CD4-positive, CD25-positive, alpha-beta regulatory T cell (primary cell): Measurements from ENCODE around the gene TM4SF20. TPM values are rescaled to one million over a fixed set of nuclear protein-coding genes. Genes with fewer than 3 reads are reported as not detected.

Experiments
- ATAC-seq, 2 donors: fragments of 150-1000 bp; cut with Tn5 transposase; one replicate each; pipeline ENCODE4 v1.10.0; 2021; ENCODE audit warnings: low read depth in 2 of 2, moderate number of reproducible peaks in 2 of 2, moderate library complexity in 1 of 2
- DNase-seq, 3 donors: peaks; one replicate each; pipeline versions ENCODE4 v3.0.0 to v3.0.0-alpha.2; 2012 to 2022; ENCODE audit warnings: mixed read lengths in 1 of 3
- H3K27ac ChIP-seq: one replicate; pipeline ENCODE4 v1.7.0; 2013; ENCODE audit warnings: mild to moderate bottlenecking, low read length; ENCODE audit not compliant: insufficient read depth, poor library complexity, severe bottlenecking
- H3K27me3 ChIP-seq: one replicate; pipeline ENCODE4 v1.7.0; 2013; ENCODE audit warnings: low read length; ENCODE audit not compliant: control insufficient read depth, insufficient read depth
- H3K36me3 ChIP-seq: one replicate; pipeline ENCODE4 v1.7.0; 2013; ENCODE audit warnings: mild to moderate bottlenecking, low read length, moderate library complexity; ENCODE audit not compliant: control insufficient read depth, insufficient read depth
- H3K4me1 ChIP-seq: 2 replicates; pipeline ENCODE4 v1.7.0; 2013; ENCODE audit warnings: mild to moderate bottlenecking, low read length; ENCODE audit not compliant: insufficient read depth, control insufficient read depth, poor library complexity, severe bottlenecking
- H3K4me3 ChIP-seq: one replicate; pipeline ENCODE4 v1.7.0; 2013; ENCODE audit warnings: low read depth, mild to moderate bottlenecking, low read length, moderate library complexity
- H3K9me3 ChIP-seq, 2 experiments: 1 replicate in 1 of 2; 2 replicates in 1 of 2; pipeline ENCODE4 v1.7.0; 2013; ENCODE audit warnings: low read length in 2 of 2, mild to moderate bottlenecking in 1 of 2, moderate library complexity in 1 of 2; ENCODE audit not compliant: control insufficient read depth in 2 of 2
- H3K27ac Mint-ChIP-seq, 3 donors: one replicate each; pipeline ENCODE4 v1.8.0; 2020 to 2022; ENCODE audit warnings: mild to moderate bottlenecking in 3 of 3, mixed read lengths in 3 of 3, moderate library complexity in 2 of 3
- H3K27me3 Mint-ChIP-seq: one replicate; pipeline ENCODE4 v1.8.0; 2022; ENCODE audit warnings: mild to moderate bottlenecking, mixed read lengths
- H3K36me3 Mint-ChIP-seq: one replicate; pipeline ENCODE4 v1.8.0; 2020; ENCODE audit warnings: mixed read lengths
- H3K4me1 Mint-ChIP-seq, 4 donors: one replicate each; pipeline ENCODE4 v1.8.0; 2020 to 2022; ENCODE audit warnings: mixed read lengths in 4 of 4, mild to moderate bottlenecking in 1 of 4
- H3K4me3 Mint-ChIP-seq, 4 donors: one replicate each; pipeline ENCODE4 v1.8.0; 2020 to 2022; ENCODE audit warnings: mild to moderate bottlenecking in 4 of 4, mixed read lengths in 4 of 4, moderate library complexity in 3 of 4
- H3K9me3 Mint-ChIP-seq, 7 donors: one replicate each; pipeline ENCODE4 v1.8.0; 2020 to 2022; ENCODE audit warnings: mixed read lengths in 7 of 7, mild to moderate bottlenecking in 3 of 7, moderate library complexity in 2 of 7
- polyA plus RNA-seq, 4 donors: library from polyadenylated mRNA; unstranded; fragments of 300-500 nt; fragmentation: Illumina TruSeq; gene quantifications; one replicate each; pipeline ENCODE4 v1.2.3, GENCODE V29; 2021
- total RNA-seq: library from RNA; stranded (reverse); gene quantifications from one replicate; pipeline ENCODE4 v1.2.3, GENCODE V29; 2022

Gene TM4SF20
- total and polyA plus RNA-seq, 5 donors from 2014 or later, result not detected

GRCh38 chr2:227406177-227407031 lies 27.3 kb upstream of the TM4SF20 start:
- Histone ChIP-seq H3K4me3 (no peak overlapping the region), H3K4me1 (peaks cover 1% of the 10 kb centered on the region), H3K36me3 (no peaks in the 10 kb centered on the region), H3K27me3 (no peaks in the 10 kb centered on the region), H3K27ac (no peak overlapping the region), H3K9me3 (no peaks in the 10 kb centered on the region)
- peak overlapping the region in 2 of 3 donors; percentile 22 to 33 for H3K27ac Mint-ChIP-seq
- ATAC-seq (no peak), DNase-seq (peak in 1 of 3 donors; percentile 20)
- no peak overlapping the region for H3K4me3 Mint-ChIP-seq
- H3K9me3 Mint-ChIP-seq, result peaks cover 0 to 2% (median 0%) of the 10 kb centered on the region in 7 donors
- no peaks in the 10 kb centered on the region for H3K36me3 Mint-ChIP-seq
- H3K4me1 Mint-ChIP-seq, result peaks cover 0 to 20% (median 8%) of the 10 kb centered on the region in 4 donors
- H3K27me3 Mint-ChIP-seq, result no peaks in the 10 kb centered on the region

DNA sequence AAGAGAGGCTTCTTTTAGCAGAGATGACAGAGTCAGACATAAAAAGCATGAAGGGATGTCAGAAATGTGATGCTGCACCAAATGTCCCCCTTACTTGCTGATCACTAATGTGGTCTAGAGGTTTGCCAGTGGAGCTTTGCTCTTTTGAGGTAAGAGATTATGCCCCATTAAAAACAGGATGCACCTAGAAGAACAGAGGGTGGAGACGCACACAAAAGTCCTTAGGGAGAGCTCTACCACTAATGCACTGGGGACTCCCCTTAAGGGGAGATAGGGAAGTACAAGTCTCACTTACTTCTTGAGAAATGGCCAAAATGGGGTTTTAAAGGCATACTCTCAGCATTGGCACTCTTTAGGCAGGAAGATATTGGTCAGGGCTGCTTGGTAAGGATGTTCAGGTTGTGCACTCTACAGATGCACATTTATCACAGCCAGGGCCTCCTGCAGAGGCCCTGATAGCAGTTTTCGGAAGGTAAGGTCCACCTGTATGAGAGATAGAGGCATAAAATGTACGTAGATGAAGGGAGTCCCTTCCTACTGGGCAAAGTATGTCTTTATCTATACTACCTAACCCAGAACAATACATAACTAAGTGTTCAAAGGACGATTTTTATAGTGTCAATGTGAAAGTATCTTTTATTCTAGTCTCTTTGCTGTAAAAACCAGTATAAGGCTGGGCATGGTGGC lies 25.6 kb upstream of the TM4SF20 start:
- peak overlapping the region in 1 of 3 donors; percentile 72 for H3K27ac Mint-ChIP-seq
- ATAC-seq, result no peak
- H3K9me3 ChIP-seq, result no peaks in the 10 kb centered on the region
- H3K27me3 ChIP-seq, result no peaks in the 10 kb centered on the region
- DNase-seq, result peak in 1 of 3 donors; percentile 9
- H3K36me3 Mint-ChIP-seq, result no peaks in the 10 kb centered on the region
- no peak overlapping the region for H3K27ac ChIP-seq
- H3K4me3 Mint-ChIP-seq, result no peak overlapping the region
- H3K9me3 Mint-ChIP-seq, result peaks cover 0 to 2% (median 0%) of the 10 kb centered on the region in 7 donors
- no peaks in the 10 kb centered on the region for H3K4me1 ChIP-seq
- H3K4me1 Mint-ChIP-seq, result peaks cover 0 to 11% (median 2%) of the 10 kb centered on the region in 4 donors
- H3K4me3 ChIP-seq, result no peak overlapping the region
- H3K36me3 ChIP-seq, result no peaks in the 10 kb centered on the region
- no peaks in the 10 kb centered on the region for H3K27me3 Mint-ChIP-seq

DNA sequence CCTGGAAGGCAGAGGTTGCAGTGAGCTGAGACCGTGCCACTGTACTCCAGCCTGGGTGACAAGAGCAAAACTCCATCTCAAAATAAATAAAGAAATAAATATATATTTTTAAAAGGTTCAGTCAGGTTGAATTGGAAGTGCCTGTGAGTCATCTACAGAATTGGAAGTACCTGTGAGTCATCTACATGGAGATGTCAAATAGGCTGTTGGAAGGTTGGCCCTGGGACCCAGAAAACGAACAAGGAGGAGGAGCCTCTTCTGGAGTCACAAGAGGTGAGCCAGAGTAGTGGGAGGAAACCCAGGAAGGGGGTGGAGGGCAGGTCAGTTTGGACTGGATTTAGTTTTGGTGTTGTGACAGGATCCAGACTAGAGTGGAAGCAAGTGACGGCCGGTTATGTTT lies 23.9 kb upstream of the TM4SF20 start:
- no peak overlapping the region for H3K4me3 ChIP-seq
- Mint-ChIP-seq H3K4me3 (no peak overlapping the region), H3K36me3 (no peaks in the 10 kb centered on the region), H3K4me1 (peaks cover 0 to 11% (median 3%) of the 10 kb centered on the region in 4 donors), H3K9me3 (peaks cover 0 to 2% (median 0%) of the 10 kb centered on the region in 7 donors), H3K27ac (no peak overlapping the region), H3K27me3 (no peaks in the 10 kb centered on the region)
- ATAC-seq, result no peak
- DNase-seq, result no peak
- H3K9me3 ChIP-seq, result no peaks in the 10 kb centered on the region
- H3K36me3 ChIP-seq, result no peaks in the 10 kb centered on the region
- no peaks in the 10 kb centered on the region for H3K27me3 ChIP-seq
- H3K27ac ChIP-seq, result no peak overlapping the region
- H3K4me1 ChIP-seq, result no peaks in the 10 kb centered on the region

GRCh38 chr2:227402321-227402720 lies 23.2 kb upstream of the TM4SF20 start:
- no peaks in the 10 kb centered on the region for H3K36me3 Mint-ChIP-seq
- H3K4me1 Mint-ChIP-seq, result peaks cover 0 to 15% (median 5%) of the 10 kb centered on the region in 4 donors

DNA sequence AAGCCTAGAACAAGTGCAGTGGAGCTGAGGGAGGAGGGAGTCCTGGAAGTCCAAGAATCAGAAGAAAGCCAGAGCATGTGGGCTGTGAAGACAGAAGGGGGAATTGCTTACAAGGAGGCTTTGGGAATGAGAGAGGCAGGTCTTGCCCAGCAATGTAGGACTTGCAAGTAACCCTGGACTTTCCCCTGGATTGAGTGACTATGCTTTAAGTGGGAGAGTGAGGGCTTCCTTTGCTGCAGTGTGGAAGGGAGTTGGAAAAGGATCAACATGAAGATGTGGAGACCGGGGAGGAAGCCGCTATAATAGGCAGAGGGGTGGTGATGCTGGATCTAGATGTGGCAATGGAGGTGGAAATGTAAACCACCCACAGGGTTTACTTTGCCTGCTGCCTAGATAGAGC lies 22.4 kb upstream of the TM4SF20 start:
- Histone ChIP-seq H3K27me3 (no peaks in the 10 kb centered on the region), H3K9me3 (no peaks in the 10 kb centered on the region), H3K4me3 (no peak overlapping the region), H3K4me1 (no peaks in the 10 kb centered on the region), H3K27ac (no peak overlapping the region), H3K36me3 (no peaks in the 10 kb centered on the region)
- no peak for DNase-seq
- Mint-ChIP-seq H3K4me1 (peaks cover 0 to 15% (median 5%) of the 10 kb centered on the region in 4 donors), H3K36me3 (no peaks in the 10 kb centered on the region), H3K27ac (no peak overlapping the region), H3K9me3 (peaks cover 0 to 2% (median 0%) of the 10 kb centered on the region in 7 donors), H3K4me3 (no peak overlapping the region), H3K27me3 (no peaks in the 10 kb centered on the region)
- ATAC-seq, result no peak

More at GRCh38 chr2:227402321-227402720, 23.2 kb upstream of the TM4SF20 start:
- H3K27me3 Mint-ChIP-seq, result no peaks in the 10 kb centered on the region
- ATAC-seq (no peak), DNase-seq (no peak)
- H3K27ac Mint-ChIP-seq, result peak overlapping the region in 1 of 3 donors; percentile 18
- Histone ChIP-seq H3K27me3 (no peaks in the 10 kb centered on the region), H3K36me3 (no peaks in the 10 kb centered on the region), H3K4me1 (no peaks in the 10 kb centered on the region), H3K4me3 (no peak overlapping the region), H3K27ac (no peak overlapping the region), H3K9me3 (no peaks in the 10 kb centered on the region)
- peaks cover 0 to 2% (median 0%) of the 10 kb centered on the region in 7 donors for H3K9me3 Mint-ChIP-seq
- H3K4me3 Mint-ChIP-seq, result no peak overlapping the region

DNA sequence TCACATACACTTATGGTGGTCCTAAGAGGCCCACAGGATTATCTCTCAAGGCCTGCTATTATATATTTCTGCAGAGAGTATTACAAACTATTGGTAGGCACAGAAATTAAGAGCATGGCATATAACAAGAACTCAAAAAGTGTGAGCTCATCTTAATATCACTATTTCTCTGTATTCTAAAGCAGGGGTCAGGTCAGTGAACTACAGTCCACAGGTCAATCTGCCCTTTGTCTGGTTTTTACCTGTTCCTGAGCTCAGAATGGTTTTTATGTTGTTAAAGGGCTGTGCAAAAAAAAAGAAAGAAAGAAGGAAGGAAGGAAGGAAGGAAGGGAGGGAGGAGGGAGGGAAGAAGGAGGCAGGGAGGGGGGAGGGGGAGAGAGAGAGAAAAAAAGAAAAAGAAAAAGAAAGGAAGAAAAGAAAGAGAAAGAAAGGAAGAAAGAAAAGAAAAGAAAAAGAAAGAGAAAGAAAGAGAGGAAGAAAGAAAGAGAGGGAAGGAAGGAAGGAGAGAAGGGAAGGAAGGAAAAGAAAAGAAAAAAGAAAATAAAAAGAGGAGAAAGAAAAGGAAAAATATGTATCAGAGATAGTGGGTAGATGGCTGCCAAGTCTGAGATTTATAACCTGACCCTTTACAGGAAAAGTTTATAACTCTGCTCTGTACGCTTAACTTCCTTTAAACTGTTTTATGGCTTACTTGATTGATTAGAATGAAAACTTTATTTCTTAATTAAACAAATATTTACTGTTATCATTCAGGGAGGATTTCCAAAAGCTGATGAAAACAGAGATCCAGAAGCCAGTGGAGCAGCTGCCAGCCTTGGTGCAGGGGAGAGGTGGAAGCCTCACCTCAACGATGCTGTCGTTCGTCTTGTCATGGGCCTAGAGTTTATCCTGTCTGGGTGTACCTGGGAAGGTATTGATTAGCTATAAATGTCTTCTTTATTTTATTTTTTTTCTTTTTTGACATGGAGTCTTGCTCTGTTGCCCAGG lies 19.9 kb upstream of the TM4SF20 start:
- H3K27ac Mint-ChIP-seq, result no peak overlapping the region
- H3K4me3 Mint-ChIP-seq, result no peak overlapping the region
- peaks cover 0 to 5% (median 3%) of the 10 kb centered on the region in 4 donors for H3K4me1 Mint-ChIP-seq
- no peaks in the 10 kb centered on the region for H3K4me1 ChIP-seq
- H3K36me3 Mint-ChIP-seq, result no peaks in the 10 kb centered on the region
- no peaks in the 10 kb centered on the region for H3K9me3 ChIP-seq
- no peak overlapping the region for H3K27ac ChIP-seq
- ATAC-seq (no peak), DNase-seq (no peak)
- H3K9me3 Mint-ChIP-seq, result peaks cover 0 to 2% (median 0%) of the 10 kb centered on the region in 7 donors
- no peaks in the 10 kb centered on the region for H3K27me3 Mint-ChIP-seq
- no peaks in the 10 kb centered on the region for H3K36me3 ChIP-seq
- H3K27me3 ChIP-seq, result no peaks in the 10 kb centered on the region
- H3K4me3 ChIP-seq, result no peak overlapping the region

DNA sequence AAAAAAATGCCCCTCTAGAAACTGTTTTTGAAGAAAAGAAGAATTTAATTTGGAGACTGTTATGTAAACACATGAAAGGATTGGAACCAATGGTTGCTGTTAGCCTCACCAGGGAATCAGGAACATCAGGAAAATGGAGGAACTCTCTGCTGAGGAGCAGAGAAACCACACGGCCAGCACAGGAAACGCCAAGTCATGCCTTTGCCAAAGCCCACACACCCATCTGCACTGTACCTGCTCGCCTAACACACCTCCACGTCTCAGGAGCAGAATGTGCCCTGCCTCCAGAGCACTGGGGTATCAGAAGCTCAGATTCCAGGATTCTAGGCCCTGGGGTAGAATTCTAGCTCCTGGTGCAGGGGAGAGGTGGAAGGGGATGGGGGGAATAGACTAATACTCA lies 18.5 kb upstream of the TM4SF20 start:
- H3K4me1 Mint-ChIP-seq, result peaks cover 0 to 5% (median 3%) of the 10 kb centered on the region in 4 donors
- DNase-seq, result no peak
- no peak for ATAC-seq

More for the DNA sequence above, 18.5 kb upstream of the TM4SF20 start:
- Mint-ChIP-seq H3K4me3 (no peak overlapping the region), H3K27ac (peak overlapping the region in 1 of 3 donors; percentile 24), H3K27me3 (no peaks in the 10 kb centered on the region), H3K36me3 (no peaks in the 10 kb centered on the region), H3K9me3 (peaks cover 0 to 2% (median 0%) of the 10 kb centered on the region in 7 donors)
- Histone ChIP-seq H3K9me3 (no peaks in the 10 kb centered on the region), H3K4me1 (no peaks in the 10 kb centered on the region), H3K36me3 (no peaks in the 10 kb centered on the region), H3K27me3 (no peaks in the 10 kb centered on the region), H3K27ac (no peak overlapping the region), H3K4me3 (no peak overlapping the region)
